GM19455 (cell line): Measurements from ENCODE around the gene CYB5R3.
"Not testable (repeated sequence)": the region's sequence is repeated elsewhere in the genome, so short reads cannot be mapped to it uniquely, and the experiment has no call there.

Experiments used
- ATAC-seq: cut with Tn5 transposase; IDR thresholded peaks from one replicate; pipeline ENCODE4 v1.9.1; 2021; ENCODE audit not compliant: unreplicated experiment

CYB5R3 gene

DNA sequence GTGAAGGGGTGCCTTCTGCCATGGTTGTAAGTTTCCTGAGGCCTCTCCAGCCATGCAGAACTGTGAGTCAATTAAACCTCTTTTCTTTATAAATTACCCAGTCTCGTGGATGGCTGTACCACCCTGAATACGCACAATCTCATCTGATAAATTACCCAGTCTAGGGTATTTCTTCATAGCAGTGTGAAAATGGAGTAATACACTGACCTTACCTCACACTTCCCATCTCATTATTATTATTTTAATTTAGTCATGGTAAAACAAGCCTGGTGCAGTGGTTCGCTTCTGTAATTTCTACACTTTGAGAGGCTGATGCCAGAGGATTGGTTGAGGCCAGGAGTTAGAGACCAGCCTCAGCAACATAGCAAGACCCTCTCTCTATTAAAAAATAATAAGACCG is 30.5 kb upstream of the CYB5R3 start:
- no peak for ATAC-seq

GRCh38 chr22:42678894-42679293 is 29.7 kb upstream of the CYB5R3 start:
- no peak for ATAC-seq

- not testable (repeated sequence) for ATAC-seq
Observed at GRCh38 chr22:42677936-42678335, 28.7 kb upstream of the CYB5R3 start.

DNA sequence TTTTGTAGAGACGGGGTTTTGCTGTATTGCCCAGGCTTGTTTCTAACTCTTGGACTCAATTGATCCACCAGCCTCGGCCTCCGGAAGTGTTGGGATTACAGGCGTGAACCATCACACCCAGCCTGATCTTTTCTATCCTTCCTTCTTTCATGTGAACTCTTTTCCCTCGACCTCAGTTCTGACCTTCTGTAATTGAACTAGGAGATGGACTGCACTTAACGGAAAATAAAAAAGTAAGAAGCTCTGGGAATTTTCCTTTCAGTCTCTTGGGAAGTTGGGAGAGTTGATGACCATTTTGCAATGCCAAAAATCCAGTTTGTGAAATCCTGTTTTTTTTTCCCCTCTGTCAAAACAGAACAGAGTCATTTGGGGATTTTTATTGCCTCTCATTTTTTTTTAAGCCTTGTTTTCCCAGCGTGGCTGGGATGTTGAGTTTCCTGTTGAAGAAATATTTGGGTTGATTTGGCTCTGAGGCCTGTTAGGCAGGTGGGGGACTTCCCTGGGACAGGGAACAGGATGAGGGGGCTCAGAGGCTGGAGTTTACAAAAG is 26.9 kb upstream of the CYB5R3 start:
- ATAC-seq = no peak

- no peak for ATAC-seq
Observed at GRCh38 chr22:42673898-42674401, 24.8 kb upstream of the CYB5R3 start.

- not testable (repeated sequence) for ATAC-seq
Observed at GRCh38 chr22:42673071-42673470, 23.9 kb upstream of the CYB5R3 start.

DNA sequence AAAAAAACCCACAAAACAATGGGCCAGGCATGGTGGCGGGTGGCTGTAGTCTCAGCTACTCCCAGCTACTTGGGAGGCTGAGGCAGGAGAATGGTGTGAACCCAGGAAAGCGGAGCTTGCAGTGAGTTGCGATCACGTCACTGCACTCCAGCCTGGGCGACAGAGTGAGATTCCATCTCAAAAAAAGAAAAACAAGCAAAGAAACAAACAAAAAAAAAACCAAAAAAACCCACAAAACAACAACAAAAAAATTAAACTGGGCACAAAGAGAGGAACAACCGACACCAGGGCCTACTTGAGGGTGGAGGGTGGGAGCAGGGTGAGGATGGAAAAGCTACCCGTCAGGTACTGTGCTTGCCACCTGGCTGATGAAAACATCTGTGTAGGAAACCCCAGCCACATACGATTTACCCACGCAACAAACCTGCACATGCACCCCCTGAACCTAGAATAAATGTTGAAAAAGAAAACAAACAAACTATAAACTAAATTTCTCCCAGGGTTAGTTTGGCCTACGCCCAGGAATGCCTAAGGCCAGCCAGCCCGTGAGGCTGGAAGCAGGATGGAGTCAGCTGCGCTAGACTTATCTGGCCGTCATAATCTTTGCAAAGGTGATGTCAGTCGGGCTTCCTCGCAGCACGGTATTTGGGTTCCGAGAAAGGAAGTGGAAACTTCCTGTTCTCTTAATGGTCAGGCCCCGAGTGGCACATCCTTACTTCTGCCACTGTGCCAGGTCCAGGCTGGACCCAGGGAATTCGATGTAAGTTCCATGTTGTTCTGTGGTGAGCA is 21.9 kb upstream of the CYB5R3 start:
- no peak for ATAC-seq

- no peak for ATAC-seq
Observed at GRCh38 chr22:42670046-42670445, 20.9 kb upstream of the CYB5R3 start.

GRCh38 chr22:42666393-42666792 is 17.2 kb upstream of the CYB5R3 start:
- ATAC-seq = not testable (repeated sequence)

GRCh38 chr22:42664976-42665831 is 16.0 kb upstream of the CYB5R3 start:
- no peak for ATAC-seq

DNA sequence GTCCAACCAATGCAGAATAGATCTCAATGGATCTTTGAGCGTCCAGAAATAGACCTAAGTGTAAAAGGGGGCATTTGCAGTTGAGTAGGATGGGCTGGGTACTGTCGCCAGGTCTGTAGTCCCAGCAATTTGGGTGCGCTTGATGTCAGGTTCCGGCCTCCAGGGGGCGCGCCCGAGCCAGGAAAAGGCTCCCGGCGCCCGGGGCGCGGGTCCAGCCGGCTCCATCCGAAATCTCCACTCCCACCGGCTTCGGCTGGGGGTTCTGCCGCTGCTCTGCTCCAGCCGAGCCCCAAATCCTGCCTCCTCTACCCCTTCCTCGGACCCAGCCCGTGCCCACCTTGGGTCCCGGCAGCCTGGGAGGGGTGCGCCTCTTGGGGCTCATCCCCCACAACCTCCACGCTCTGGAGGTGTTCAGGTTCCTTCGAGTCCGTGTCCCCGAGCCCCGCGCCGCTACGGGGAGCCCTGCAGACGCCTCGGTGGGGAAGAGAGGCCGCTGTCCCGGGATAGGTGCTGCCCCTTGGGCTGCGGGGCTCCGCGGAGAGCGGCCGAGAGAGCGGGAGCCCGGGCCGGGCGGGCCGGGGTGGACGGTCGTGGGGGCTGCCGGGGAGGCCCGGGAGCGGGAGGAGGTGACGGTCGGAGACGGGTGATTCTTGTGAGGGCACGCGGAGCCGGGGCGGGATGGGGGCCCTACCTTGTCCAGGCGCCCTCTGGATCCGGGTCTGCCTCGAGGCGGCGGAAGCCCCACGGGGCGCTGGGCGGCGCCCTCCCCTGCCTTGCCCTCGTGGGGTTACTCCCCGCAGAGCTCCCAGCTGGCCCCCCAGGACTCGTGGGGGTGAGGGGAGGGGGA is 13.0 kb upstream of the CYB5R3 start:
- ATAC-seq = no peak

- ATAC-seq = no peak
Observed at GRCh38 chr22:42656578-42656977, 7.4 kb upstream of the CYB5R3 start.

- ATAC-seq = no peak
Observed at GRCh38 chr22:42655693-42656092, 6.5 kb upstream of the CYB5R3 start.

DNA sequence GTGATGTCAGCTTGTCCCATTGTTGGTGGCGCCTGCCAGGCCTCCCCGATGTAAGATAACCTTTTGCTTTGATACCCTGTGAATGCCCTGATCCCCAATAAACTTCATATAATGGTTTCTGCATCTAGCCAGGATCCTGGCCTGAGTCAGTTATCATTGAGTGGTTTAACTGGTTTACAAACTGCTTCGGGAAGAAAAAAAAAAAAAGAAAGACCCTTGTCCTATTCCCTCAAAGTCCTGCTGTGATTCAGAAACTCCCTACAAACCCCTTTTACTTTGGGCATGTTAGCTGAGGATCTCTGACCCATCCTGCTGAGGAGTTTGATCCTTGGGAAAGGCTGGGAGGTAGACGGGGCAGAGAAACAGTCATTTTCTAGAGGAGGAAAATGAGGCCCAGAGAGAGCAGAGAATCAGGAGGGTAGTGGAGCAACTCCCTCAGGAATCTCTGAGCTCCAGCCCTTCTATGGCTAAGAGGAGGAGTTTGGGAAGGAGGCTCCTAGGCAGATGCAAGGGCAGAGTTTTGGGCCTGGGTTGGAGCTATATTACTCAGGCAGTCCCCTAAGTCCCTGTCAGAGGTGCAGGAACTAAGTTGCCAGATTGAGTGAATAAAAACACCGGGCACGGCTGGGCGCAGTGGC is 5.4 kb upstream of the CYB5R3 start:
- ATAC-seq = no peak

DNA sequence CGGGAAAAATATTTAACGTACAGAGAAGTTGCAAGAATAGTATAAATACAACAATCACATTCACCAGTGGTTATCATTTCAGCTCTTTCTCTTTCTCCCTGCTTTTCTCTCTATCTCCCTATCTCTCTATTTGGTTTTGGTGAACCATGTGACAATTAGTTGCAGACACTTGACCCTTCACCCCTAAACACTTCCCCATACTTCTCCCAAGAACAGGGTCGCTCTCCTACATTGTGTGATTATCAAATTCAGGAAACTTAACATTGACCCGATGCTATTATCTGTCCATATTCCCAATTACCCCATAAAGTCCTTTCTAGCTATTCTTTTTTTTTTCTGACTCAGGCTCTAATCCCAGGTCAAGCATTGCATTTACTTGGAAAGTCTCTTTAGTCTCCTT is 4.8 kb upstream of the CYB5R3 start:
- ATAC-seq = no peak

- no peak for ATAC-seq
Observed at GRCh38 chr22:42651134-42651533, 1.9 kb upstream of the CYB5R3 start.

- ATAC-seq = peak; percentile 42
Observed at GRCh38 chr22:42648368-42649245, 585 bp downstream of the CYB5R3 start.

GRCh38 chr22:42648017-42648367 is 1.2 kb downstream of the CYB5R3 start:
- no peak for ATAC-seq
